ENCODE results near the gene OSBPL3.

OSBPL3 gene

GRCh38 chr7:24857623-24858022 lies 122.4 kb downstream of the OSBPL3 start:
- no peak for DNase-seq

- DNase-seq = no peak
Measured at GRCh38 chr7:24854866-24855265, 125.1 kb downstream of the OSBPL3 start.

- DNase-seq = no peak
Measured at GRCh38 chr7:24851786-24852185, 128.2 kb downstream of the OSBPL3 start.

GRCh38 chr7:24848878-24849277 lies 131.1 kb downstream of the OSBPL3 start:
- DNase-seq = no peak

- no peak for DNase-seq
Measured at GRCh38 chr7:24847754-24848153, 132.2 kb downstream of the OSBPL3 start.

- no peak for DNase-seq
Measured at GRCh38 chr7:24843821-24844434, 136.1 kb downstream of the OSBPL3 start.

GRCh38 chr7:24842449-24843241 lies 137.3 kb downstream of the OSBPL3 start:
- no peak for DNase-seq

GRCh38 chr7:24842029-24842428 lies 137.9 kb downstream of the OSBPL3 start:
- no peak for DNase-seq

- no peak for DNase-seq
Measured at GRCh38 chr7:24840563-24840962, 139.4 kb downstream of the OSBPL3 start.

GRCh38 chr7:24836084-24836483 lies 143.9 kb downstream of the OSBPL3 start:
- no peak for DNase-seq

- DNase-seq = no peak
Measured at GRCh38 chr7:24835643-24836042, 144.3 kb downstream of the OSBPL3 start.

GRCh38 chr7:24834128-24834798 lies 145.7 kb downstream of the OSBPL3 start:
- no peak for DNase-seq

GRCh38 chr7:24833549-24833948 lies 146.4 kb downstream of the OSBPL3 start:
- DNase-seq = no peak

GRCh38 chr7:24831240-24831639 lies 148.7 kb downstream of the OSBPL3 start:
- DNase-seq = no peak

GRCh38 chr7:24830440-24831050 lies 149.4 kb downstream of the OSBPL3 start:
- no peak for DNase-seq

- no peak for DNase-seq
Measured at GRCh38 chr7:24829787-24830186, 150.2 kb downstream of the OSBPL3 start.

- DNase-seq = no peak
Measured at GRCh38 chr7:24828891-24829661, 150.9 kb downstream of the OSBPL3 start.

GRCh38 chr7:24827589-24827988 lies 152.4 kb downstream of the OSBPL3 start:
- DNase-seq = no peak

GRCh38 chr7:24827027-24827426 lies 153.0 kb downstream of the OSBPL3 start:
- no peak for DNase-seq

GRCh38 chr7:24826662-24827020 lies 153.3 kb downstream of the OSBPL3 start:
- DNase-seq = no peak

- peak; percentile 9 for DNase-seq
Measured at GRCh38 chr7:24825931-24826661, 153.9 kb downstream of the OSBPL3 start.

GRCh38 chr7:24825381-24825794 lies 154.6 kb downstream of the OSBPL3 start:
- no peak for DNase-seq

All from NCI-H510A (cell line).